HepG2 (cell line): ENCODE results near the gene KRT81. TPM values are rescaled to one million over a fixed set of nuclear protein-coding genes. Genes with fewer than 3 reads are reported as not detected.
"Not testable (repeated sequence)": the region's sequence is repeated elsewhere in the genome, so short reads cannot be mapped to it uniquely, and the experiment has no call there.

Experiments used
- ATAC-seq: fragments of 200-7000 bp; cut with Tn5 transposase; 3 replicates; pipeline ENCODE4 v1.9.1; 2020; ENCODE audit warnings: mild to moderate bottlenecking, moderate library complexity
- BruUV-seq: library from RNA; stranded (reverse); fragments of 400-500 nt; replicated peaks from 2 replicates; lab custom pipeline; 2021; lab: Mats Ljungman, UMichigan
- CTCF ChIA-PET: fragments of 300-600 bp; formaldehyde crosslinking; extraction: SDS; loops from one replicate; lab custom pipeline; 2021; ENCODE audit warnings: low total read pairs, inconsistent platforms, low intra/inter-chr PET ratio; lab: Yijun Ruan, JAX
- POLR2A ChIA-PET: fragments of 350-600 bp; sonication (Branson Sonifier 250); formaldehyde crosslinking; loops from one replicate; lab custom pipeline; 2020; ENCODE audit warnings: antibody characterized with exemption, inconsistent platforms; lab: Yijun Ruan, JAX
- DNase-seq: peaks from one replicate; pipeline ENCODE4 v3.0.0-alpha.2; 2015; ENCODE audit warnings: low spot score
- FAIRE-seq: peaks from 3 replicates; lab custom pipeline; 2011; peaks lifted over from hg19 to GRCh38; lab: Jason Lieb, UNC
- H2AFZ ChIP-seq: one replicate; pipeline ENCODE4 v1.6.1; 2011; ENCODE audit warnings: low read length, inconsistent platforms
- H3K27ac ChIP-seq: fragments of 300-600 bp; 3 replicates; pipeline ENCODE4 v1.8.0; 2011; ENCODE audit warnings: mixed run types, mild to moderate bottlenecking, mixed read lengths, low read length, inconsistent platforms; ENCODE audit not compliant: insufficient read depth; ENCODE audit errors: extremely low read length
- H3K27me3 ChIP-seq, 2 experiments: fragments of 200-600 bp in 1 of 2; 2 replicates in 1 of 2; 3 replicates in 1 of 2; pipeline versions ENCODE4 v1.6.0 to v1.8.0; 2011; ENCODE audit warnings: low read length in 2 of 2, mild to moderate bottlenecking in 2 of 2, moderate library complexity in 2 of 2, inconsistent platforms in 1 of 2; ENCODE audit not compliant: insufficient read depth in 2 of 2, control insufficient read depth in 1 of 2
- H3K36me3 ChIP-seq, 2 experiments: fragments of 200-600 bp in 1 of 2; replicated peaks in 1 of 2; 2 replicates in 1 of 2; 3 replicates in 1 of 2; pipeline versions ENCODE4 v1.5.1 to v1.8.0; 2011; ENCODE audit warnings: low read length in 2 of 2, inconsistent platforms in 1 of 2; ENCODE audit not compliant: insufficient read depth in 2 of 2, control insufficient read depth in 1 of 2
- H3K4me1 ChIP-seq: 2 replicates; pipeline ENCODE4 v1.5.1; 2012; ENCODE audit warnings: low read length, inconsistent platforms; ENCODE audit not compliant: insufficient read depth
- H3K4me2 ChIP-seq: 2 replicates; pipeline ENCODE4 v1.6.0; 2011; ENCODE audit warnings: low read depth, low read length, inconsistent platforms
- H3K4me3 ChIP-seq, 3 experiments: fragments of 200-600 bp in 1 of 3; sonication (generic), shearing (Covaris generic) in 1 of 3; replicated peaks in 1 of 3; 2 replicates each; pipeline ENCODE4 v1.5.1; 2011 to 2016; ENCODE audit warnings: low read length in 3 of 3, inconsistent platforms in 2 of 3, low read depth in 2 of 3, mild to moderate bottlenecking in 2 of 3, control low read depth in 1 of 3, mixed read lengths in 1 of 3; ENCODE audit not compliant: insufficient read depth in 1 of 3
- H3K79me2 ChIP-seq: one replicate; pipeline ENCODE4 v1.6.1; 2011; ENCODE audit warnings: low read length, inconsistent platforms; ENCODE audit not compliant: insufficient read depth
- H3K9ac ChIP-seq: 2 replicates; pipeline ENCODE4 v1.6.0; 2011; ENCODE audit warnings: mild to moderate bottlenecking, low read depth, low read length, inconsistent platforms; ENCODE audit not compliant: insufficient read depth
- H3K9me3 ChIP-seq: 2 replicates; pipeline ENCODE4 v1.5.1; 2012; ENCODE audit warnings: mild to moderate bottlenecking, low read length
- H4K20me1 ChIP-seq: 2 replicates; pipeline ENCODE4 v1.6.0; 2011; ENCODE audit warnings: inconsistent platforms, mild to moderate bottlenecking, low read length, moderate library complexity; ENCODE audit not compliant: insufficient read depth
- ARID2 ChIP-seq: sonication (generic); formaldehyde crosslinking; IDR thresholded peaks from 2 replicates; pipeline ENCODE4 v1.8.1; 2022; ENCODE audit warnings: mild to moderate bottlenecking, missing genetic modification reagents, borderline replicate concordance
- CTCF ChIP-seq: sonication (generic); formaldehyde crosslinking; IDR thresholded peaks from 2 replicates; pipeline ENCODE4 v1.5.0; 2020; ENCODE audit warnings: mild to moderate bottlenecking, missing genetic modification reagents, moderate library complexity
- HOXD1 ChIP-seq: sonication (generic); formaldehyde crosslinking; IDR thresholded peaks from 2 replicates; pipeline ENCODE4 v1.5.0; 2020; ENCODE audit warnings: missing genetic modification reagents
- KLF16 ChIP-seq, 2 experiments: sonication (generic) in 1 of 2; formaldehyde crosslinking in 1 of 2; IDR thresholded peaks; 2 replicates each; pipeline versions ENCODE4 v1.6.1 to v1.8.0; 2016 to 2023; ENCODE audit warnings: missing genetic modification reagents in 2 of 2, missing compliant biosample characterization in 1 of 2
- KLF6 ChIP-seq: IDR thresholded peaks from 2 replicates; pipeline ENCODE4 v1.8.0; 2016; ENCODE audit warnings: missing biosample characterization, missing genetic modification reagents
- NBN ChIP-seq: fragments of 450-650 bp; conservative IDR thresholded peaks from 2 replicates; pipeline ENCODE4 v1.6.1; 2017
- PITX1 ChIP-seq: sonication (generic); formaldehyde crosslinking; IDR thresholded peaks from 2 replicates; pipeline ENCODE4 v1.5.1; 2020; ENCODE audit warnings: mild to moderate bottlenecking, missing genetic modification reagents
- PRDM4 ChIP-seq: sonication (generic); formaldehyde crosslinking; IDR thresholded peaks from 2 replicates; pipeline ENCODE4 v1.9.0; 2021; ENCODE audit warnings: missing genetic modification reagents, borderline replicate concordance
- SRSF9 ChIP-seq: fragments of 200-400 bp; formaldehyde crosslinking; IDR thresholded peaks from 2 replicates; pipeline ENCODE4 v1.6.1; 2018; ENCODE audit warnings: borderline replicate concordance, mild to moderate bottlenecking, low read depth, low read length; ENCODE audit not compliant: insufficient read depth, poor library complexity, severe bottlenecking
- YEATS2 ChIP-seq: sonication (generic); formaldehyde crosslinking; IDR thresholded peaks from 2 replicates; pipeline ENCODE4 v1.4.0; 2020; ENCODE audit warnings: missing genetic modification reagents, borderline replicate concordance
- ZBTB43 ChIP-seq: sonication (generic); formaldehyde crosslinking; conservative IDR thresholded peaks from 2 replicates; pipeline ENCODE4 v1.4.0; 2020; ENCODE audit warnings: missing genetic modification reagents
- ZNF263 ChIP-seq: sonication (generic); formaldehyde crosslinking; IDR thresholded peaks from 2 replicates; pipeline ENCODE4 v1.4.0; 2020; ENCODE audit warnings: missing genetic modification reagents
- WGBS: methylation state at CpG from one replicate; pipeline ENCODE4 v1.1.6; 2017; ENCODE audit warnings: low lambda C conversion rate; 5-methylcytosine and 5-hydroxymethylcytosine counted together
- in situ Hi-C: cut with HindIII; loops from 2 replicates; pipeline ENCODE4 v1.10.0; 2017; ENCODE audit warnings: low pct_unique_long_range_greater_than_20kb; ENCODE audit not compliant: extremely low pct_ligation_motif_present
- intact Hi-C: fragments of 100-400 bp; cut with micrococcal nuclease; formaldehyde crosslinking; loops from one replicate; pipeline ENCODE4 v1.10.0; 2022; ENCODE audit not compliant: unreplicated experiment
- polyA plus RNA-seq, 8 experiments: library from polyadenylated mRNA; depleted of rRNA in 3 of 8; stranded (reverse) in 7 of 8; unstranded in 1 of 8; fragments of >200 nt; fragmentation: Illumina TruSeq in 4 of 8; extraction: Trizol in 4 of 8; gene quantifications; 2 replicates each; pipeline versions ENCODE4 v1.2.1 to v1.2.3, GENCODE V29; 2011 to 2016; ENCODE audit warnings: low read depth in 4 of 8, missing spikeins in 1 of 8, mixed read lengths in 1 of 8; ENCODE audit not compliant: insufficient read depth in 1 of 8
- total RNA-seq, 5 experiments: library from RNA; depleted of rRNA; stranded (reverse); fragments of >200 nt; fragmentation: Illumina TruSeq; extraction: Trizol; gene quantifications; 2 replicates each; pipeline ENCODE4 v1.2.3, GENCODE V29; 2016; ENCODE audit warnings: low read depth in 1 of 5

Gene KRT81
- total and polyA plus RNA-seq, 2 of the 13 experiments (the other 11 are each of a cell fraction or from before 2014, with no cell fraction given) = not detected

- H2AFZ ChIP-seq, FAIRE-seq, CTCF ChIA-PET, in situ Hi-C loops, H3K4me2 ChIP-seq, H3K4me1 ChIP-seq, H4K20me1 ChIP-seq, H3K4me3 ChIP-seq, H3K9me3 ChIP-seq, H3K79me2 ChIP-seq, H3K36me3 ChIP-seq, DNase-seq, H3K27ac ChIP-seq, H3K9ac ChIP-seq, BruUV-seq, POLR2A ChIA-PET: not testable (repeated sequence)
- H3K27me3 ChIP-seq = peaks cover 6 to 54% of the 10 kb centered on the region in 2 experiments
- TF ChIP-seq CTCF (CRISPR knock-in tag) = peak; percentile 47
- ATAC-seq = peak; percentile 37; the same call in 2 of the 3 replicates
- intact Hi-C loops = loop anchor here (5.0 kb wide), 1 partner anchor 55 kb away; no protein-coding TSS in a partner anchor
- no CpG with 5 or more reads among the region's 8 CpGs for WGBS
Observed at GRCh38 chr12:52252175-52252615, 39.1 kb downstream of the KRT81 start.

GRCh38 chr12:52251367-52252051 lies 39.8 kb downstream of the KRT81 start:
- BruUV-seq = no TSS peak
- TF ChIP-seq HOXD1 = no peak
- TF ChIP-seq YEATS2 = no peak
- no peak for TF ChIP-seq ZBTB43 (CRISPR knock-in tag)
- no peak for TF ChIP-seq ARID2 (CRISPR knock-in tag)
- TF ChIP-seq KLF6 (CRISPR knock-in tag) = no peak
- TF ChIP-seq PRDM4 (CRISPR knock-in tag) = no peak
- no peak for TF ChIP-seq PITX1 (CRISPR knock-in tag)
- no peak for TF ChIP-seq SRSF9
- TF ChIP-seq NBN = no peak
- TF ChIP-seq KLF16 (CRISPR knock-in tag; IDR thresholded peaks at IDR 0.05) = no peak
- no peak for TF ChIP-seq ZNF263 (CRISPR knock-in tag)

More at GRCh38 chr12:52251367-52252051, 39.8 kb downstream of the KRT81 start:
- intact Hi-C loops = loop anchor here (5.0 kb wide), 1 partner anchor 56 kb away; no protein-coding TSS in a partner anchor
- Histone ChIP-seq H2AFZ (no peak overlapping the region), H3K9me3 (no peaks in the 10 kb centered on the region), H3K9ac (no peak overlapping the region), H3K27ac (no peak overlapping the region), H3K4me1 (peaks cover 16% of the 10 kb centered on the region), H4K20me1 (no peaks in the 10 kb centered on the region), H3K36me3 (no peaks in the 10 kb centered on the region), H3K79me2 (no peaks in the 10 kb centered on the region), H3K27me3 (peaks cover 6 to 53% of the 10 kb centered on the region in 2 experiments), H3K4me2 (no peak overlapping the region), H3K4me3 (no peak overlapping the region)
- DNase-seq (no peak), ATAC-seq (no peak), FAIRE-seq (no peak)
- ChIA-PET CTCF (no interaction called here), POLR2A (no interaction called here)
- 29% methylated on average over 9 of the region's 9 CpGs for WGBS
- in situ Hi-C loops = no loop called here
